SK-N-DZ (cell line): Measurements from ENCODE around the gene SYTL2.
A peak's percentile ranks its signal among the peaks of the same experiment; 100 is the strongest.

Experiments used
- DNase-seq: peaks from one replicate; pipeline ENCODE4 v3.0.0-alpha.2; 2015; ENCODE audit warnings: low spot score

Gene SYTL2

GRCh38 chr11:85826116-85826855 lies 15.3 kb upstream of the SYTL2 start:
- peak; percentile 79 for DNase-seq

GRCh38 chr11:85825616-85826015 lies 14.7 kb upstream of the SYTL2 start:
- no peak for DNase-seq

GRCh38 chr11:85823816-85824215 lies 12.9 kb upstream of the SYTL2 start:
- DNase-seq: no peak

- no peak for DNase-seq
Measured at GRCh38 chr11:85822814-85823213, 11.9 kb upstream of the SYTL2 start.

GRCh38 chr11:85821636-85822035 lies 10.7 kb upstream of the SYTL2 start:
- DNase-seq: no peak

GRCh38 chr11:85819441-85819840 lies 8.5 kb upstream of the SYTL2 start:
- no peak for DNase-seq

GRCh38 chr11:85815186-85815931 lies 4.4 kb upstream of the SYTL2 start:
- DNase-seq: no peak

GRCh38 chr11:85813721-85814120 lies 2.8 kb upstream of the SYTL2 start:
- DNase-seq: no peak

GRCh38 chr11:85811624-85812023 lies 683 bp upstream of the SYTL2 start:
- DNase-seq: no peak

GRCh38 chr11:85810521-85810870 lies 445 bp downstream of the SYTL2 start:
- DNase-seq: no peak

GRCh38 chr11:85809863-85810262 lies 1.1 kb downstream of the SYTL2 start:
- peak; percentile 70 for DNase-seq

GRCh38 chr11:85809191-85809590 lies 1.8 kb downstream of the SYTL2 start:
- no peak for DNase-seq

- DNase-seq: no peak
Measured at GRCh38 chr11:85806876-85807275, 4.1 kb downstream of the SYTL2 start.

GRCh38 chr11:85806016-85806415 lies 4.9 kb downstream of the SYTL2 start:
- no peak for DNase-seq

- DNase-seq: no peak
Measured at GRCh38 chr11:85805387-85805786, 5.6 kb downstream of the SYTL2 start.

- DNase-seq: no peak
Measured at GRCh38 chr11:85803920-85804319, 7.0 kb downstream of the SYTL2 start.

- DNase-seq: no peak
Measured at GRCh38 chr11:85803303-85803702, 7.6 kb downstream of the SYTL2 start.

GRCh38 chr11:85801527-85801926 lies 9.4 kb downstream of the SYTL2 start:
- no peak for DNase-seq

GRCh38 chr11:85800595-85801342 lies 10.2 kb downstream of the SYTL2 start:
- no peak for DNase-seq

GRCh38 chr11:85799142-85799541 lies 11.8 kb downstream of the SYTL2 start:
- DNase-seq: no peak

GRCh38 chr11:85798361-85798760 lies 12.6 kb downstream of the SYTL2 start:
- DNase-seq: no peak

- no peak for DNase-seq
Measured at GRCh38 chr11:85795712-85796487, 15.0 kb downstream of the SYTL2 start.
